GM19351 (cell line): ENCODE results near the gene RNF5.

ENCODE experiments used
- ATAC-seq: cut with Tn5 transposase; IDR thresholded peaks from one replicate; pipeline ENCODE4 v1.9.1; 2021; ENCODE audit warnings: mild to moderate bottlenecking, moderate library complexity; ENCODE audit not compliant: unreplicated experiment

Gene RNF5

GRCh38 chr6:32151863-32152768, 26.1 kb upstream of the RNF5 start, which contains the start of gene PRRT1:
TSS of gene PRRT1 (minus strand) at chr6:32151939. CDS start at chr6:32151827, 112 bp downstream.
- no peak for ATAC-seq

GRCh38 chr6:32152769-32153563, 25.2 kb upstream of the RNF5 start:
- ATAC-seq = no peak

- ATAC-seq = no peak
These were observed 24.4 kb upstream of the RNF5 start, which contains the start of gene PPT2 for GRCh38 chr6:32153564-32154513. TSS of gene PPT2 (plus strand) at chr6:32154141. CDS start at chr6:32154595, 454 bp downstream.

GRCh38 chr6:32154514-32155161, 23.6 kb upstream of the RNF5 start:
- ATAC-seq = peak; percentile 56

GRCh38 chr6:32156891-32157290, 21.3 kb upstream of the RNF5 start:
- no peak for ATAC-seq

GRCh38 chr6:32158052-32158451, 20.2 kb upstream of the RNF5 start:
- ATAC-seq = no peak

GRCh38 chr6:32163559-32164258, 14.5 kb upstream of the RNF5 start:
- ATAC-seq = no peak

- no peak for ATAC-seq
These were observed 13.9 kb upstream of the RNF5 start, which contains the start of gene EGFL8 for GRCh38 chr6:32164295-32164694. TSS of gene EGFL8 (plus strand) at chr6:32164595. CDS start at chr6:32166166, 1,571 bp downstream.

GRCh38 chr6:32166411-32167061, 11.7 kb upstream of the RNF5 start:
- no peak for ATAC-seq

- no peak for ATAC-seq
These were observed 10.9 kb upstream of the RNF5 start for GRCh38 chr6:32167154-32167760.

GRCh38 chr6:32167761-32168262, 10.4 kb upstream of the RNF5 start:
- no peak for ATAC-seq

- no peak for ATAC-seq
These were observed 9.9 kb upstream of the RNF5 start for GRCh38 chr6:32168350-32168749.

GRCh38 chr6:32168807-32169591, 9.2 kb upstream of the RNF5 start:
- no peak for ATAC-seq

- ATAC-seq = no peak
These were observed 7.9 kb upstream of the RNF5 start for GRCh38 chr6:32170294-32170693.

- ATAC-seq = no peak
These were observed 7.0 kb upstream of the RNF5 start for GRCh38 chr6:32171234-32171633.

GRCh38 chr6:32173051-32173727, 5.0 kb upstream of the RNF5 start:
- no peak for ATAC-seq

- no peak for ATAC-seq
These were observed 3.8 kb upstream of the RNF5 start for GRCh38 chr6:32174416-32174815.
